ENCODE measurements around the gene TBX20. TPM values are rescaled to one million over a fixed set of nuclear protein-coding genes. Genes with fewer than 3 reads are reported as not detected.

TBX20 gene
- total and polyA plus RNA-seq, 2 experiments from 2014 or later = 0.69 TPM; not detected in 1

DNA sequence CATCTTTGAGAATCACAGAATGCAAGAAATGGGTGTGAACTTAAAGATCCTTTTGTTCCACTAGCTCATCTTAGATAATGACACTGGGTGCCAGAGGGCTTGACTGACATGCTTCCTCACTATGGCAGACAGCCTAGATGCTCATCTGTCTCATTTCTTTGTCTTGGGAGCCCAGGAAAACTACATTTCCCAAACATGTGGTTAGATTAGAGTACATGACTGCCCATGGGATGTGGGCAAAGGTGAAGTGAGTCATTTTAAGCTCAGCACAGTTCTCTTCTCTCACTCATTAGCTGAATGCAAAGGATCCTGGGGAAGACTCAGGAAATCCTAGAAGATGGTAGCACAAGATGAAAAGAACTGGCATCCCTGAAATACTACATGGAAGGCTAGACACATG, 32.5 kb upstream of the TBX20 start:
- Histone ChIP-seq H2AFZ (peak overlapping the region; percentile 52; the same call in 1 of the 2 replicates), H3K27ac (ENCODE audit: low read depth) (no peak overlapping the region), H3K4me3 (no peak overlapping the region), H3K79me2 (replicated peaks; ENCODE audit: insufficient read depth) (no peaks in the 10 kb centered on the region), H3K9me2 (ENCODE audit: insufficient read depth) (peaks cover 6% of the 10 kb centered on the region; the same call in 1 of the 2 replicates), H3K27me3 (ENCODE audit: insufficient read depth) (no peaks in the 10 kb centered on the region), H3F3A (replicated peaks; ENCODE audit: low read depth) (no peaks in the 10 kb centered on the region), H3K36me3 (ENCODE audit: insufficient read depth) (no peaks in the 10 kb centered on the region), H3K4me1 (ENCODE audit: insufficient read depth) (peaks cover 3% of the 10 kb centered on the region; the same call in 1 of the 2 replicates), H4K20me1 (replicated peaks; ENCODE audit: insufficient read depth) (no peaks in the 10 kb centered on the region), H3K4me2 (no peak overlapping the region)
- H3K4me1 Mint-ChIP-seq = peaks cover 1% of the 10 kb centered on the region; the same call in 1 of the 3 replicates
- ATAC-seq (no peak), DNase-seq (ENCODE audit: low spot score) (no peak)
- no peaks in the 10 kb centered on the region for H3K9me3 Mint-ChIP-seq
- no peak overlapping the region for H3K27ac Mint-ChIP-seq
- TF ChIP-seq POLR2AphosphoS5 (IDR thresholded peaks at IDR 0.05; ENCODE audit: low read depth) = no peak
- TF ChIP-seq, protein P1, sequence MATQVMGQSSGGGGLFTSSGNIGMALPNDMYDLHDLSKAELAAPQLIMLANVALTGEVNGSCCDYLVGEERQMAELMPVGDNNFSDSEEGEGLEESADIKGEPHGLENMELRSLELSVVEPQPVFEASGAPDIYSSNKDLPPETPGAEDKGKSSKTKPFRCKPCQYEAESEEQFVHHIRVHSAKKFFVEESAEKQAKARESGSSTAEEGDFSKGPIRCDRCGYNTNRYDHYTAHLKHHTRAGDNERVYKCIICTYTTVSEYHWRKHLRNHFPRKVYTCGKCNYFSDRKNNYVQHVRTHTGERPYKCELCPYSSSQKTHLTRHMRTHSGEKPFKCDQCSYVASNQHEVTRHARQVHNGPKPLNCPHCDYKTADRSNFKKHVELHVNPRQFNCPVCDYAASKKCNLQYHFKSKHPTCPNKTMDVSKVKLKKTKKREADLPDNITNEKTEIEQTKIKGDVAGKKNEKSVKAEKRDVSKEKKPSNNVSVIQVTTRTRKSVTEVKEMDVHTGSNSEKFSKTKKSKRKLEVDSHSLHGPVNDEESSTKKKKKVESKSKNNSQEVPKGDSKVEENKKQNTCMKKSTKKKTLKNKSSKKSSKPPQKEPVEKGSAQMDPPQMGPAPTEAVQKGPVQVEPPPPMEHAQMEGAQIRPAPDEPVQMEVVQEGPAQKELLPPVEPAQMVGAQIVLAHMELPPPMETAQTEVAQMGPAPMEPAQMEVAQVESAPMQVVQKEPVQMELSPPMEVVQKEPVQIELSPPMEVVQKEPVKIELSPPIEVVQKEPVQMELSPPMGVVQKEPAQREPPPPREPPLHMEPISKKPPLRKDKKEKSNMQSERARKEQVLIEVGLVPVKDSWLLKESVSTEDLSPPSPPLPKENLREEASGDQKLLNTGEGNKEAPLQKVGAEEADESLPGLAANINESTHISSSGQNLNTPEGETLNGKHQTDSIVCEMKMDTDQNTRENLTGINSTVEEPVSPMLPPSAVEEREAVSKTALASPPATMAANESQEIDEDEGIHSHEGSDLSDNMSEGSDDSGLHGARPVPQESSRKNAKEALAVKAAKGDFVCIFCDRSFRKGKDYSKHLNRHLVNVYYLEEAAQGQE (IDR thresholded peaks at IDR 0.05; ENCODE audit: unreplicated experiment) = no peak
- TF ChIP-seq NANOG (IDR thresholded peaks at IDR 0.05; ENCODE audit: borderline replicate concordance) = no peak
- TF ChIP-seq ZNF114 (CRISPR knock-in tag; IDR thresholded peaks at IDR 0.05) = no peak
- TF ChIP-seq EZH2 (IDR thresholded peaks at IDR 0.05; ENCODE audit: low read depth, unreplicated experiment) = no peak
- no peak for TF ChIP-seq EZH2phosphoT487 (IDR thresholded peaks at IDR 0.05; ENCODE audit: unreplicated experiment)
- no peak for TF ChIP-seq JUNB (IDR thresholded peaks at IDR 0.05; ENCODE audit: unreplicated experiment)
- TF ChIP-seq, protein P2, sequence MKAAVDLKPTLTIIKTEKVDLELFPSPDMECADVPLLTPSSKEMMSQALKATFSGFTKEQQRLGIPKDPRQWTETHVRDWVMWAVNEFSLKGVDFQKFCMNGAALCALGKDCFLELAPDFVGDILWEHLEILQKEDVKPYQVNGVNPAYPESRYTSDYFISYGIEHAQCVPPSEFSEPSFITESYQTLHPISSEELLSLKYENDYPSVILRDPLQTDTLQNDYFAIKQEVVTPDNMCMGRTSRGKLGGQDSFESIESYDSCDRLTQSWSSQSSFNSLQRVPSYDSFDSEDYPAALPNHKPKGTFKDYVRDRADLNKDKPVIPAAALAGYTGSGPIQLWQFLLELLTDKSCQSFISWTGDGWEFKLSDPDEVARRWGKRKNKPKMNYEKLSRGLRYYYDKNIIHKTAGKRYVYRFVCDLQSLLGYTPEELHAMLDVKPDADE (IDR thresholded peaks at IDR 0.05) = no peak
- TF ChIP-seq ZNF462 (CRISPR knock-in tag; IDR thresholded peaks at IDR 0.05) = no peak
- H3K36me3 Mint-ChIP-seq (ENCODE audit: low read depth) = no peaks in the 10 kb centered on the region
- H3K4me3 Mint-ChIP-seq = no peak overlapping the region
- H3K27me3 Mint-ChIP-seq (ENCODE audit: insufficient read depth, low read depth, poor library complexity) = peaks cover 4% of the 10 kb centered on the region

Measured in GM23338 (cell line).